CD4-positive, alpha-beta T cell treated with Interleukin-10 for 1 hour (primary cell): ENCODE measurements around the gene TSPAN3.

ENCODE experiments used
- DNase-seq: peaks from one replicate; pipeline ENCODE4 v3.0.0-alpha.2; 2020

The TSPAN3 gene

DNA sequence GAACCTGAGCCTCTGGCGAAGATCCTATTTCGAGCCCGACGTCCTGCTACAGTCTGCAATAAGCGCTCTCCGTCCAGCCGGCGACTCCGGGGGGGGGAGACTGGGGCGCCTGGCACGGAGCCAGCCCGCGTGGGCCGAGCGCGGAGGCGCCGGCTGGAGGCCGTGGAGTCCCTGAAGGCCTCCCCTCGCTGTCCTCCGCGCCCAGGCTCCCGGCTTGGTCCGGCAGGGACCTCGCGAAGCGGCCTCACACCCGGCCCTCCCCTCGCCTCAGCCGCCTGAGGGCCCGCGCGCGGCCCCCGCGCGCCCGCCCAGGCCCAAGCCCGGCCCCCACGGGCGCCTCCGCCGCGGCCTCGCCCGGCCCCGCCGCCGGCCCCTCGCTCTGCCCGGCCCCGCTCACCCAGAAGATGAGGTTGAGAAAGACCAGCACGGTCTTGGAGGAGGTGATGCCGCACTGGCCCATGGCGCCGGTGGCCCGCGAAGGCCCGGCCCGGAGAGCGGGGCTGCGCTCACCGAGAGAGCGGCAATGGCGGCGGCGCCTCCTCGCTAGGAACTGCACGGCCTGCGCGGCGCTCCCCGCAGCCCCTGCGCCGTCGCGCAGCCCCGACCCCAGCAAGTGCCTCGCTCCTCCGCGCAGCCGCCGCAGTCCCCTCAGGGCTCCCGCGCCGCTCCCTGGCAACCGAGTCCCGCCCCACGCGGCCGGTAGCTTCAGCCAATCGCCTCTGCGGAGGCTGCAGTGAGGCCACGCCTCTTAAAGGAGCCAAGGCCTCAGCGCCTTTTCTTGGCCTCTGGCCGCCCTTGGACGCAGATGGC lies at the start of gene TSPAN3:
TSS of gene TSPAN3 (minus strand) at position 615 of the 810 bp plus-strand sequence. CDS start at position 460, 155 bp downstream.
- DNase-seq = peak; percentile 92

DNA sequence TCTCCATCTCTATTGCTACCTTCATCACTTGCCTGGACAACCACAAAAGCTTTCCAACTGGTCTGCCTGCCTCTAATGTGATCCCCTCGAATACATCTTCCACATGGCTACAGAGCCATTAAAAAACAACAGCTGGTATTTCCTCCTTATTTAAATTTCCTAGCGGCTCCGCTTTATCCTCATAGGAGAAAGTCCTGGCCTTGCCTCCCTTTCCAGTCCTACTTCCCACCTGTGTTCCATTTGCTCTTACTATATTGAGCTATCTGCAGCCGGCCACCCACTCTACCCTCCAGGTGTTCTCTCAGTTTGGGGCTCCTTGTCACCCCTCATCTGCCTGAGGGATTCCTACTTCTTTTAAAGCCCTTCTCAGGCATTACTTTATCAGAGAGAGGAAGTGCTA lies 49.7 kb upstream of the TSPAN3 start:
- DNase-seq = no peak

DNA sequence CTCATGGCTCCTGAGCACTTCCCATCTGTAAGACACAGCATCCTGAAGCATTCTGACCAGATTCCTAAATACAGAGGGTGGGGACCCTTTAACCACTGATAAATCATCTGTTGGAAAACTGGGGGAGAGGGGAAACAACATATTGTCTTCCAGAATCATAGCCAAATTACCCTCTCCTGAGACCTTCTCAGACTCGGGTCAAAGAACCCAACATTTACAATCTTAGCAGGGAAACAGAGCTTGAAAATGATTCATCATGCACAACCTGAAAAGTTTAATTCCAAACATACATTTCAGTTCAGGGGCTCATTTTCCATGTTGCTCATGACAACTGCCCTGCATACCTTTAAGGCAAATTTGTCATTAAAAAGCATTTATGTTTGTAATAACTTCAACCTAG lies 48.5 kb upstream of the TSPAN3 start:
- no peak for DNase-seq

DNA sequence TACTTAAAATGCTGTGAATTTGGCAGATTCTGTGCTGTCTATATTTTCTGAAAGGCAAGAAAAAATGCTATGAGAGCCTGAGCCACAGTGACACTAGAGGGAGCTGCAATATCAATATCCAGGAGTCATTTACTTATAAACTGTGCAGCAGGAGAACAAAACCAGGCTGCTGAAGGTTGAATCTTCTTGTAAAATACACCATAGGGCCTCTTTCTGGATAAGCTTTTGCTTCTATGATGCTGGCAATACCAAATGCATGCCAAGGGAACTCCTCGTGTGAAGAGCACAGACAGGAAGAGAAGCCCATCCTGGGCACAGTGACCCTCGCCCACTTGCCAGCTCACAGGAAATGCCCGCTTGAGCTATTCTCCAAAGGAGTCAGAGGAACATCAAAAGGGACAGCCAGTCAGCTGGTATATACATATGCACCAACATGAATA lies 48.0 kb upstream of the TSPAN3 start:
- DNase-seq = peak; percentile 62

DNA sequence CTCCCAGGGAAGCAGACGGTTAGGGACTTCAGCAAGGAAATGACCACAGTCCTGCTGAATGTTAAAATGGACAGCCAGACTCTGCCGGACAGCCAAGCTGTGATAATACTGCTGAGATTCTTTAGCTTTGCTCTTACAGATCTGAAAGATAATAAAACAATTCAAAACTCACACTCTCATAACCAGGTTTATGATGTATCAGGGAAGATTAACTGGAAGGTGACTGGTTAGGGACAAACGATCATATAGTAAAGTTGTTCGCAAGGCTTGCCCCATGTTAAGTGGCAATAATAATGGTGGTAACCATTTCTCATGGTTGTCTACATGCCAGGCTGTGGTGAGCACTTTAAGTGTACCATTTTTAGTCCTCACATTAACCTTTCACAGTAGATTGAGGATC lies 44.3 kb upstream of the TSPAN3 start:
- no peak for DNase-seq

- DNase-seq = no peak
These were observed 42.1 kb upstream of the TSPAN3 start for GRCh38 chr15:77112838-77113504.

DNA sequence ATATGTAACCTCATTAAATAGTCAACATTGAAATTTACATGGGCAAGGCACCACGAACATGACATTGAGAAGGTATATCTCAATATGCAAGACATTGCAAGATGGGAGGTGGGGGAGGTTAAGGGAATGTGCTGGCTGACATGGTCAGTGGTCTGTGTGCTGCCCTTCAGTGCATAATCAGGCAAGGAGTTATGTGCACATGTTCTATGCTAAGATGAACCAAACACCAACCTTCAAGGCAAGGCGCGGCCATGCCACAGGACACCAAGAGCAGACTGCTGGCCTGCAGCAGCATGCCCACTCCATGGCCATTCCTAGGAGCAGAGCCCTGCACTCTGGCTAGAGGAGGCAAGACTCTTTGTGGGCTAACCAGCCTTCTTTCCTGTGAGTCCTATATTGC lies 40.9 kb upstream of the TSPAN3 start:
- DNase-seq = no peak

DNA sequence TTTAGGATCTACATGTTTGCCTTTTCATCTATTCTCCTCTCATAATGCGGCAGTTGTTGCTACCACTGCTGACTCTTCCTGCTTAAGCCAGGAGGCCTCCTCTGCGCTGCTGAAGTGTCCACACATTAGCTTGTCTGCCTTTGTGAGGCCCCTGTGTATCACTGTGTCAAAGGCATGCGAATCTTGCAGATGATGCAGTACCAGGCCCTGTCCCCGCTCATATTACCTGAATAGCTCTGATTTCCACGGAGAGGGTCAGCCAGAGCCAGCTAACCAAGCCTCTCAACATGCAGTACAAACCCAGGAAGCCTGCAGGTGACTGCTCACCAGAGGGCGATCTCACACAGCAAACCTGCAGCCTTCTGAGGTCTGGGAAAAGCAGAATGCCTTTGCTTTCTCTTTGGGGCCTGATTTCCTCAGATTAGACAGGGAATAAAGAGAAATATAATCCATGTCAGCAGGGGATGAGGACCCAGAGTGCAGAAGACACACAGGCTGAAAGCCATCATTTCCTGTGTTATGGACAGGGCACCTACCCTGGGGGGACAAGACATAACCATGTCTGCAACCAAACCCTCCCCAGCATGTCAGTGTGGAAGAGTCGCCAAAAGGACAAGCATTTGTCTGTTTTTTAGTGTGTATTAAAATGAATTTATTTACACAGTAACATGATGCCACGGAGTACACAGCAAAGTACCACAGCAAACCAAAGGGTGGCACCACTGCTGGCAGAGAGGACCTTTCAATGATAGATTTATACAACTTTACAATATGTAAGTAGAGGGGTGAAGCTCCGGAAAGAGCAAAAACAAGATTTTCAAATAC lies 36.8 kb upstream of the TSPAN3 start:
- DNase-seq = peak; percentile 33

GRCh38 chr15:77107068-77107467 lies 36.2 kb upstream of the TSPAN3 start:
- DNase-seq = no peak

DNA sequence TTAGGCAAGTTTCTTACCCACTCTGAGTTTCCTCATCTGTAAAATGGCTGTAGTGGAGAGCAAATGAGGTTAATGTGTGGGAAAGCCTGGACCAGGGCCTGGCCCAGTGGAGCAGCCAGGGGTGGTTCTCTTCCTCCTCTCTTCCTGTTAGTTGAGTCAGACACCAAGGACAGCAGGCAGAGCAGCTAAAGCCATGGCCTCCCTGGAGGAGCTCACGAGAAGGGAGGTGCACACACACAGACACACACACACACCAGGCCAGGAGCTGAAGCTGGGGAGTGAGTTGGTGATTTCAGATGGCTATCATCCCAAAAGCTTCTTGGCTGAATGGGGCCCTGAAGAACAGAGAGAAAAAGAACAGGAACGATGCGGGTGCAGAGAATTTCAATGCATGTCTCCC lies 33.2 kb upstream of the TSPAN3 start:
- DNase-seq = no peak

- DNase-seq = no peak
These were observed 29.0 kb upstream of the TSPAN3 start for GRCh38 chr15:77099741-77100463.

DNA sequence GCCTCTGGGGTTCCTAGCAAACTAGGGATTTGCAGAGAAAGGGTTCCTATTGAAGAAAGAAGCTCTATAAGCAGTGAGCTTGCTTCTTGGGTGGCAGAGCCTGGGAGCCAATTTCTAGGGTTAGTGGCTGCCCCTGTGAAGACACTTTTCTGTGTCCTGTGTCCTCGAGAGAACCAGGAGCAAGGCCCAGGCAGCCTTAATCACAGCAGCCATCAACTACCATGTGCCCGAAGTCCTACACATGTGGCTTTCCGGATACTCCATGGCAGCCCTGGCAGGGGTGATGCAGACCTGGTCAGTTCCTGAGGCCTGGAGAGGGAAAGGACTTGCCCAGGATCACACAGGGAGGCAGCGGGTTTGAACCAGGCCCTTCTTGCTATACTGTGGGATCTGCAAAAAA lies 27.7 kb upstream of the TSPAN3 start:
- DNase-seq = no peak

- DNase-seq = no peak
These were observed 27.0 kb upstream of the TSPAN3 start for GRCh38 chr15:77097921-77098320.

DNA sequence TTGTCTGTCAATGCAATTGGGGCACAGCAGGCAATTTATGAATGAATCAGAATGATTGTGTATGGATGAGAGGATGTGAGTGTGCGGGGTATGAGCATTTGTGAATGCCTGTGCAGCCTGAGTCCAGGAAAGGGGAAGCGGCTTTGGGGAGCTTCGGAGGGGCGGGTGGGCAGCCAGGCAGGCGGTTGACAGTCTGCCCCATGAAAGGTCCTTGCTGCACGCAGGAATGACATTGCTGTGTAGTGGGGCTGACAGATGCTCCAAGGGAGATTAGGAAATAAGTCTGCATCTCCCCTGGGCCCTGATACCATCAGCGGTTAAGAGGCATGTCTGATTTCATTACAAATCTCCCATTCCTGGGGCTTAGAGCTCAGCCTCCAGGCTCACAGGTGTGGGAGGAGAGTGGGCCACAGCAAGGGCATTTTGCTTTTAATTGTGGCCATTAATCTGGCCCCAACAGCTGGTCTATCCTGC lies 26.4 kb upstream of the TSPAN3 start:
- no peak for DNase-seq

GRCh38 chr15:77096541-77096940 lies 25.6 kb upstream of the TSPAN3 start:
- DNase-seq = no peak

DNA sequence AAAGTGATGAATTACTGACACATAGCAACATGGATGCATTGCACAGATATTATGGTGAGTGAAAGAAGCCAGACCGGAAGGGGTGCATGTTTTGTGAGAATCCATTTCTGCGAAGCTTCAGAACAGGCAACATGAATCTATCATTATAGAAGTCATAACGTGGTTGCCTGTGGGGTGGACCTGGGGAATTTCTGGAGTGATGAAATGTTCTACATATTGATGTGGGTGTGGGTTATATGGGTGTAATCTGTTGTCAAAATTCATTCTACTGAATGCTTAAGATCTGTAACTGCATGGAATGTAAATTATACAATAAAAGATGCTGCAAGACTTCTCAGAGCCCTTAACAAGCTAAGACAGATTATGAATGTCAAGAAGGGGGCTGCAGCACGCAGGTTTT lies 25.2 kb upstream of the TSPAN3 start:
- DNase-seq = no peak

- DNase-seq = no peak
These were observed 23.6 kb upstream of the TSPAN3 start for GRCh38 chr15:77094397-77095030.

DNA sequence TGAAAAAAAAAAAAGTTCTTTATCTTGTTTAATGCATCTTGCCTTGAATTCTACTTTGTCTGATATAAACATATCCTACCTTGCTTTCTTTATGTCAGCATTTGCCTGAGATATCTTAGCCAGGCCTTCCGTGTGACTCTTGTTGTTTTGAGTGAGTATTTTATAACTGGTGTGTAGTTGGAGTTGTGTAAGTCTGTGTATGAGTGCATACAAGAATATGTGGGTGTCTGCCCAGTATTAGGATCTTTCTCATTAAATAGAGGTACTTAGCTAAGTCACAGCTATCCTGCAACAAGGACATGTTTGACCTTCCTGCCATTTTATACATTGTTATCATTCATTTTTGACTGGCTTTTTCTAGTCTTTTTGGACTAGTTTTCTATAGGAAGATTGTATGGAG lies 22.5 kb upstream of the TSPAN3 start:
- no peak for DNase-seq

- DNase-seq = no peak
These were observed 20.2 kb upstream of the TSPAN3 start for GRCh38 chr15:77091097-77091496.

GRCh38 chr15:77087213-77087612 lies 16.3 kb upstream of the TSPAN3 start:
- no peak for DNase-seq

DNA sequence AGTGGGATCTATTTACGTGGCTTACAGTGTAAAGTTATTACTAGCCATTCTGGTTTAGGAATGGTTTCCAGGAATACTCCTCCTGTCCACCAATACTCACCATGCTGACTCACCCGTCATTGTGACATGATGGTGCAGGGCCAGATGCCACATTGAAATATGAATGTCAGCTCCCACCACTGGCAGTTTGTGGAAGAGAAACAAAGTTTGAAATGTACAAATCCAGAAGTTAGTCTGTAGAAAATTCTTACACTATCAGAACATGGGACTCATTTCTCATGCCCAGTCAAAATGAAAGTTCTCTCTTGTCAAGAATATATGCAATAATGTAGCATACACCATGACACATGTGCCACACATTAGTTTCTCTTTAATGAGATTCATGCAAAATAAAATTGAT lies 14.4 kb upstream of the TSPAN3 start:
- no peak for DNase-seq

GRCh38 chr15:77084436-77084835 lies 13.5 kb upstream of the TSPAN3 start:
- DNase-seq = no peak
